ENCODE data around the gene TBRG4.

- TF ChIP-seq CTCF (conservative IDR thresholded peaks at IDR 0.05; ENCODE audit: low read length), result no peak
- TF ChIP-seq EZH2phosphoT487 (IDR thresholded peaks at IDR 0.05; ENCODE audit: borderline replicate concordance), result no peak
These were observed 12.3 kb downstream of the TBRG4 start for GRCh38 chr7:45098983-45099839.

All from Loucy (cell line).